Trophoblast cell (in vitro differentiated cells and primary cell): ENCODE data around the gene ARHGEF12.

Experiments
- DNase-seq, 2 donors: peaks; one replicate each; pipeline ENCODE4 v3.0.0-alpha.2; 2016
- H2AFZ ChIP-seq: 2 replicates; pipeline ENCODE4 v1.6.1; 2013; ENCODE audit warnings: low read length, moderate library complexity, mild to moderate bottlenecking; ENCODE audit not compliant: insufficient read depth, poor library complexity
- H2AK5ac ChIP-seq: 2 replicates; pipeline ENCODE4 v1.6.1; 2013; ENCODE audit warnings: mild to moderate bottlenecking, low read length
- H2BK120ac ChIP-seq: 2 replicates; pipeline ENCODE4 v1.6.1; 2013; ENCODE audit warnings: low read length, mild to moderate bottlenecking, moderate library complexity; ENCODE audit not compliant: insufficient read depth, poor library complexity
- H2BK12ac ChIP-seq: 2 replicates; pipeline ENCODE4 v1.6.1; 2013; ENCODE audit warnings: mild to moderate bottlenecking, low read length, moderate library complexity
- H2BK5ac ChIP-seq: 2 replicates; pipeline ENCODE4 v1.6.1; 2013; ENCODE audit warnings: low read length, low read depth, moderate library complexity, mild to moderate bottlenecking; ENCODE audit not compliant: poor library complexity
- H3K14ac ChIP-seq: 2 replicates; pipeline ENCODE4 v1.6.1; 2013; ENCODE audit warnings: mild to moderate bottlenecking, low read length
- H3K18ac ChIP-seq: 2 replicates; pipeline ENCODE4 v1.6.1; 2013; ENCODE audit warnings: mild to moderate bottlenecking, low read length
- H3K23ac ChIP-seq: 2 replicates; pipeline ENCODE4 v1.6.1; 2013; ENCODE audit warnings: low read length
- H3K27ac ChIP-seq: 2 replicates; pipeline ENCODE4 v1.5.1; 2013; ENCODE audit warnings: low read depth, mild to moderate bottlenecking, inconsistent platforms, low read length, moderate library complexity
- H3K27me3 ChIP-seq: 2 replicates; pipeline ENCODE4 v1.6.1; 2013; ENCODE audit warnings: inconsistent platforms, mild to moderate bottlenecking, low read length, moderate library complexity; ENCODE audit not compliant: insufficient read depth
- H3K36me3 ChIP-seq, 2 experiments: 1 replicate in 1 of 2; 2 replicates in 1 of 2; pipeline ENCODE4 v1.6.1; 2013; ENCODE audit warnings: low read length in 2 of 2, mild to moderate bottlenecking in 2 of 2, moderate library complexity in 1 of 2; ENCODE audit not compliant: insufficient read depth in 2 of 2, control insufficient read depth in 1 of 2
- H3K4ac ChIP-seq: 2 replicates; pipeline ENCODE4 v1.6.1; 2013; ENCODE audit warnings: low read depth, mild to moderate bottlenecking, low read length, moderate library complexity
- H3K4me1 ChIP-seq, 2 experiments: 1 replicate in 1 of 2; 2 replicates in 1 of 2; pipeline ENCODE4 v1.6.1; 2013; ENCODE audit warnings: low read length in 2 of 2, mild to moderate bottlenecking in 2 of 2, moderate library complexity in 1 of 2; ENCODE audit not compliant: insufficient read depth in 2 of 2, control insufficient read depth in 1 of 2
- H3K4me2 ChIP-seq: 2 replicates; pipeline ENCODE4 v1.6.1; 2013; ENCODE audit warnings: inconsistent platforms, mild to moderate bottlenecking, low read length, moderate library complexity
- H3K4me3 ChIP-seq: 2 replicates; pipeline ENCODE4 v1.5.1; 2013; ENCODE audit warnings: mild to moderate bottlenecking, low read depth, low read length, inconsistent platforms
- H3K79me1 ChIP-seq: one replicate; pipeline ENCODE4 v1.6.1; 2013; ENCODE audit warnings: low read length
- H3K79me2 ChIP-seq: 2 replicates; pipeline ENCODE4 v1.6.1; 2013; ENCODE audit warnings: low read length, mild to moderate bottlenecking; ENCODE audit not compliant: control insufficient read depth, insufficient read depth, poor library complexity
- H3K9ac ChIP-seq: 2 replicates; pipeline ENCODE4 v1.6.1; 2013; ENCODE audit warnings: mild to moderate bottlenecking, low read length
- H3K9me3 ChIP-seq: 2 replicates; pipeline ENCODE4 v1.6.1; 2013; ENCODE audit warnings: low read depth, mild to moderate bottlenecking, control low read depth, inconsistent platforms, low read length; ENCODE audit not compliant: insufficient read depth
- H4K12ac ChIP-seq: 2 replicates; pipeline ENCODE4 v1.6.1; 2013; ENCODE audit warnings: low read depth, mild to moderate bottlenecking, low read length, moderate library complexity
- H4K8ac ChIP-seq: 2 replicates; pipeline ENCODE4 v1.6.1; 2013; ENCODE audit warnings: low read depth, mild to moderate bottlenecking, low read length, moderate library complexity
- H4K91ac ChIP-seq: one replicate; pipeline ENCODE4 v1.6.1; 2013; ENCODE audit warnings: low read depth, mild to moderate bottlenecking, low read length, moderate library complexity
- WGBS: extraction: QIAGEN DNeasy Blood & Tissue Kit; methylation state at CpG from one replicate; pipeline ENCODE4 v1.1.7; 2013; ENCODE audit warnings: missing lambda C conversion rate; ENCODE audit not compliant: insufficient read length, insufficient coverage; ENCODE audit errors: extremely low coverage; 5-methylcytosine and 5-hydroxymethylcytosine counted together

ARHGEF12 gene

GRCh38 chr11:120424185-120424969, 88.2 kb downstream of the ARHGEF12 start:
- H3K27ac ChIP-seq, result no peak overlapping the region
- no peak overlapping the region for H3K4me3 ChIP-seq
- no peaks in the 10 kb centered on the region for H3K27me3 ChIP-seq
- H3K79me1 ChIP-seq, result no peaks in the 10 kb centered on the region
- H3K18ac ChIP-seq, result no peak overlapping the region
- no peak overlapping the region for H4K91ac ChIP-seq
- H3K14ac ChIP-seq, result no peak overlapping the region
- H2BK12ac ChIP-seq, result no peak overlapping the region
- WGBS, result no CpG with 5 or more reads among the region's 3 CpGs
- no peak overlapping the region for H4K12ac ChIP-seq
- no peaks in the 10 kb centered on the region for H3K9me3 ChIP-seq
- H3K23ac ChIP-seq, result no peak overlapping the region
- H3K79me2 ChIP-seq, result no peaks in the 10 kb centered on the region
- H3K4me1 ChIP-seq, result no peaks in the 10 kb centered on the region
- DNase-seq, result no peak
- H2AK5ac ChIP-seq, result no peak overlapping the region
- H2BK5ac ChIP-seq, result no peak overlapping the region
- no peak overlapping the region for H4K8ac ChIP-seq
- no peak overlapping the region for H3K4me2 ChIP-seq
- no peak overlapping the region for H2BK120ac ChIP-seq
- no peak overlapping the region for H2AFZ ChIP-seq
- H3K36me3 ChIP-seq, result peaks cover 6 to 9% of the 10 kb centered on the region in 2 experiments
- H3K9ac ChIP-seq, result no peak overlapping the region
- no peak overlapping the region for H3K4ac ChIP-seq

DNA sequence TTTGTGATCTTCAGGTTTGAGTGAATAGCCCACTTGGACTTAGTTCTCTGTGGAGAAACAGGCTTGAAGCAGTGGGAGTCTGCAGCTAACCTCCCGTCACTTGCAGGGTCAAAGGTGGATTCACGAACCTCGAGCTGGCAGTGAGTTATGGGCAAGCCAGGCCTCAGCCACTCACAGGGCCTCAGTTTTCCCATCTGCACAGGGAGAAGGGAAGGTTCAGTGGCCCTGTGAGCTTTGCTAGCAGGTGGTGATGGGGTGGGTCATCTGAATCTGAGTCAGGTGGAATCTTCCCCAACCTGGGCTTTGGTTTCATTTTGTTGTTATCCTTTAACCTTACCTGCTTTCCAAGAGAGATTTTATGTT, 88.7 kb downstream of the ARHGEF12 start:
- no peak for DNase-seq
- H3K4ac ChIP-seq, result no peak overlapping the region
- no peaks in the 10 kb centered on the region for H3K9me3 ChIP-seq
- H3K9ac ChIP-seq, result no peak overlapping the region
- no peak overlapping the region for H3K23ac ChIP-seq
- H4K8ac ChIP-seq, result no peak overlapping the region
- H3K27me3 ChIP-seq, result no peaks in the 10 kb centered on the region
- H2AK5ac ChIP-seq, result no peak overlapping the region
- no peaks in the 10 kb centered on the region for H3K4me1 ChIP-seq
- H2BK12ac ChIP-seq, result no peak overlapping the region
- no peak overlapping the region for H3K14ac ChIP-seq
- no peaks in the 10 kb centered on the region for H3K79me2 ChIP-seq
- H3K4me2 ChIP-seq, result no peak overlapping the region
- no peak overlapping the region for H4K91ac ChIP-seq
- no peak overlapping the region for H2BK5ac ChIP-seq
- H4K12ac ChIP-seq, result no peak overlapping the region
- H3K18ac ChIP-seq, result no peak overlapping the region
- H2AFZ ChIP-seq, result no peak overlapping the region
- H3K79me1 ChIP-seq, result no peaks in the 10 kb centered on the region
- H3K4me3 ChIP-seq, result no peak overlapping the region
- no CpG with 5 or more reads among the region's 3 CpGs for WGBS
- H2BK120ac ChIP-seq, result no peak overlapping the region
- peaks cover 8 to 9% of the 10 kb centered on the region in 2 experiments for H3K36me3 ChIP-seq
- H3K27ac ChIP-seq, result no peak overlapping the region

DNA sequence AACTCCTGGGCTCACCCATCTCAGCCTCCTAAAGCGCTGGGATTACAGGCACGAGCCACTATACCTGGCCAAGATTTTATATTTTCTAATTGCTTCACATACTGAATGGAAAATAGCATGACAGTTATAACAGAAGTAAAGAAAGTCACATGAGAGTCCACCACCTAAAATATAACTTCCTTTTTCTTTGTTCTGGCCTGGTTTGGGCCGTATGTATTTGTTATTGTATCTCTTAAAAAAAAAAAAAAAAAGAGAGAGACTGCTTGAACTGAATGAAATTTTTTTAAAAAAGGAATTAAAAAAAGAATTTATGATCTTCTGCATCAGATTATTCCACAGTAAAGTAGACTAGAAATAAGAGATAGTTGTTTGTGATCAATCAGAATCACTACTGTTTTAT, 89.3 kb downstream of the ARHGEF12 start:
- no peak overlapping the region for H2BK5ac ChIP-seq
- WGBS, result no CpG with 5 or more reads among the region's 3 CpGs
- H3K4me2 ChIP-seq, result no peak overlapping the region
- peaks cover 8 to 9% of the 10 kb centered on the region in 2 experiments for H3K36me3 ChIP-seq
- H3K27me3 ChIP-seq, result no peaks in the 10 kb centered on the region
- no peak overlapping the region for H3K4me3 ChIP-seq
- H3K14ac ChIP-seq, result no peak overlapping the region
- no peak overlapping the region for H4K91ac ChIP-seq
- no peak overlapping the region for H3K27ac ChIP-seq
- no peak overlapping the region for H4K8ac ChIP-seq
- no peak overlapping the region for H2AK5ac ChIP-seq
- no peaks in the 10 kb centered on the region for H3K9me3 ChIP-seq
- H2BK120ac ChIP-seq, result no peak overlapping the region
- no peak overlapping the region for H3K9ac ChIP-seq
- no peak overlapping the region for H2BK12ac ChIP-seq
- no peaks in the 10 kb centered on the region for H3K4me1 ChIP-seq
- DNase-seq, result no peak
- H3K4ac ChIP-seq, result no peak overlapping the region
- H3K23ac ChIP-seq, result no peak overlapping the region
- no peak overlapping the region for H4K12ac ChIP-seq
- H3K79me2 ChIP-seq, result no peaks in the 10 kb centered on the region
- no peak overlapping the region for H2AFZ ChIP-seq
- H3K79me1 ChIP-seq, result no peaks in the 10 kb centered on the region
- no peak overlapping the region for H3K18ac ChIP-seq

GRCh38 chr11:120430146-120430545, 93.9 kb downstream of the ARHGEF12 start:
- no peak overlapping the region for H3K9ac ChIP-seq
- peaks cover 2 to 7% of the 10 kb centered on the region in 2 experiments for H3K36me3 ChIP-seq
- H3K23ac ChIP-seq, result no peak overlapping the region
- no peak for DNase-seq
- H2BK120ac ChIP-seq, result no peak overlapping the region
- H3K79me2 ChIP-seq, result no peaks in the 10 kb centered on the region
- no peak overlapping the region for H4K91ac ChIP-seq
- H3K4me2 ChIP-seq, result no peak overlapping the region
- H3K27me3 ChIP-seq, result no peaks in the 10 kb centered on the region
- no peak overlapping the region for H4K8ac ChIP-seq
- no peak overlapping the region for H3K18ac ChIP-seq
- H2BK5ac ChIP-seq, result no peak overlapping the region
- no peak overlapping the region for H2AK5ac ChIP-seq
- H3K4me1 ChIP-seq, result no peaks in the 10 kb centered on the region
- no peak overlapping the region for H3K4ac ChIP-seq
- H3K9me3 ChIP-seq, result no peaks in the 10 kb centered on the region
- no peak overlapping the region for H3K14ac ChIP-seq
- H2BK12ac ChIP-seq, result no peak overlapping the region
- H3K4me3 ChIP-seq, result no peak overlapping the region
- no peak overlapping the region for H4K12ac ChIP-seq
- no peaks in the 10 kb centered on the region for H3K79me1 ChIP-seq
- no peak overlapping the region for H2AFZ ChIP-seq
- no peak overlapping the region for H3K27ac ChIP-seq
